Ramos (cell line): ENCODE data around the gene ATP8A2.

Source experiments
- in situ Hi-C: fragments of 300-500 bp; cut with MboI; formaldehyde crosslinking; loops from one replicate; pipeline ENCODE4 v1.14.3; 2022; ENCODE audit warnings: low sequenced_read_pairs; ENCODE audit not compliant: unreplicated experiment

Gene ATP8A2

GRCh38 chr13:25380082-25380481, 8.3 kb downstream of the ATP8A2 start:
- in situ Hi-C loops: no loop called here

- in situ Hi-C loops: no loop called here
These were observed 9.1 kb downstream of the ATP8A2 start for GRCh38 chr13:25380741-25381324.

GRCh38 chr13:25384758-25385410, 13.1 kb downstream of the ATP8A2 start:
- in situ Hi-C loops: no loop called here

- in situ Hi-C loops: no loop called here
These were observed 20.2 kb downstream of the ATP8A2 start for GRCh38 chr13:25391932-25392331.

DNA sequence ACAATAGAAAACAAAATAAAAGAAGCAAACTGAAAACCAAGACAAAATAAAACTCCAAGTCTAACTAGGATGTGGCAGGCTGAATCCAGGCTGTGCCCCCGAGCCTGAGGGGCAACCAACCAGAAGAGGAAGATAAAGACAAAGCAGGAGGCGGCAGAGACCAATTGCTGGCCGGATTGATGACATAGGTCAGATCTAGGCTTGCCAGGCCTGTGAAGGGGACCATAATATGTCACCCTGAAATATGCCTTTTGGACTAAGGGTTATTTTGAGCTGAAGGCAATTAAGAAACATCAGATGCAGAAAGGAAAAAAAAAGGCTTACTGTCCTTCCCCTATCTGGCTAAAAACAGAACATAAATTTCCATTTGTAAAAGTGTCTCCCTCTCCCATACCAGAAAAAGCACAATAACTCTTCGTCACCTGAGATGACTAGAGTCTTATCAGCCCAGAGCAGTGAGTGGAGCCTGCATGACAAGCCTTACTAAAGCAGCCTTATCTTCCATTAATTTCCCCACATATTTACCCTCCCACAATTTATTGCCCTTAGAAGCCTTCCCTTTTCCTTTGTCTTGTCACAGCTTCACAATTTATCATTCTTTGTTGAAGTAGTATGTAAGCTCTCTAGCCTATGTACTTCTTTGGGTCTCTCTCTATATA, 22.8 kb downstream of the ATP8A2 start:
- in situ Hi-C loops: no loop called here

DNA sequence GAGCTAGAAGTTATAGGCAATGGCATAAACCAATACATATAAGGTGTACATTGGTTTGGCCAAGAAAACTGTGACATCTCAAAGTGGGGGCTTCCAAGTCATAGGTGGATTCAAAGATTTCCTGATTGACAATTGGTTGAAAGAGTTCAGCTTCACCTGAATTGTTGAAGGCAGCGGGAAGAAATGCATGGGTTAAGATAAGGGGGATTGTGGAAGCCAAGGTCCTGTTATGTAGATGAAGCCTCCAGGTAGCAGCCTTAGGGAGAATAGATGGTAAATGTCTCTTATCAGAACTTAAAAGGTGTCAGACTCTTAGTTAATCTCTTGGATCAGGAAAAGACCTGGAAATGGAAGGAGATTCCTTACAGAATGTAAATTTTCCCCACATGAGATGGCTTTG, 26.0 kb downstream of the ATP8A2 start:
- in situ Hi-C loops: no loop called here

DNA sequence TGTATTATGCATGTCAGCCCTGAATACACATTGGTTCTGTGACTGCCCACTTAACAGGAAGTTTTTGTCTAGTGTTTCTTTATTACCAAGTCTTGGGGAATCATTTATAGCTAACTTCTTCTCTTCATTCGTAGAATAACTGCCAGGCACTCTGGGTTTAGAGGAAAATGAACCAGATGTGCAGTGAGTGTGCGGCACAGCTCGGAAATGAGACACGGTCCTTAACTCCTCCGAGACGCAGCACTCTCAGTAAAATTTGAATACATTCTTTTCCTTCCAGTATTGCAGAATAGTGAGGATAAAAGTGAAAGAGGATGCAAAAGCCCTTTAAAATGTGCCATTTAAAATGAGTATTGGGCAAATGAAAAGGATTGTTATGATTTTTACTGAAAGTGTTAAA, 29.2 kb downstream of the ATP8A2 start:
- in situ Hi-C loops: no loop called here

- in situ Hi-C loops: no loop called here
These were observed 30.2 kb downstream of the ATP8A2 start for GRCh38 chr13:25401958-25402357.

- in situ Hi-C loops: no loop called here
These were observed 34.6 kb downstream of the ATP8A2 start for GRCh38 chr13:25406377-25406776.

DNA sequence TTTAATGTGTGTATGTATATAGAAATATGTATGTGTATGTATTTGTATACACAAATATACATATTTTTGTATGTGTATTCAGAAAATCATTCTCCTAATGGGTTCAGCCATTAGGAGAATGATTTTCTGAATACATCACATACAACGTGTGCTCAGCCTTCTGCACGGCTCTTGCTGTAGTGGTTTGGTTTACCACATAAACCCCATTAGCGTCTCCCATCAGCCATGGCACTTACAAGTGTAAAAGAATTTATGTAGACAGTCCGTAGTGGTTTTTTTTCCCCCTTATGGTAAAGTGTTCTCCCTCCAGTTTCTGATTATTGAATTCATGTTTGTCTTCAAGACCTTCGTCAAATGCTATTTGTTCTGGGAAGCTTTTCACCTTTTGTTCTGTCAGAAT, 38.2 kb downstream of the ATP8A2 start:
- in situ Hi-C loops: no loop called here

- in situ Hi-C loops: no loop called here
These were observed 43.5 kb downstream of the ATP8A2 start for GRCh38 chr13:25415241-25415640.

GRCh38 chr13:25417535-25417934, 45.8 kb downstream of the ATP8A2 start:
- in situ Hi-C loops: no loop called here

- in situ Hi-C loops: no loop called here
These were observed 48.4 kb downstream of the ATP8A2 start for GRCh38 chr13:25420161-25420560.

DNA sequence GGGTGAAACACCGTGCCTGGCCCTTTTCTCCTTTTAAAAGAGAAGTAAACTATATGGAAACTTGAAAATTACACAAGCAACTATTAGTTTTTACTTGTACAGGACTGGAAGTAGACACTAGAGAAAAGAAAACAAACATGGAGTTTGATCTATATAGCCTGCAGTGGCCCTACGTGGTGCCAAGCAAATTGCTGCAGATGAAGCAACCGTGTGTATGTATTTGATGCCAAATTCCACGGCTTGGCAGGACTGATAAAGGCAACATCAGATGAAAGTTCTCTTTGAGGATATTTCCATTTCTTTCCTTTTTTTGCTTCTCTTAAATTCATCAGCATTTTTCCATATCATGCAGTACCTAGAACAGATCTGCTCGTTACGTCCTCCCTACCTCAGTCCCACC, 49.8 kb downstream of the ATP8A2 start:
- in situ Hi-C loops: no loop called here

DNA sequence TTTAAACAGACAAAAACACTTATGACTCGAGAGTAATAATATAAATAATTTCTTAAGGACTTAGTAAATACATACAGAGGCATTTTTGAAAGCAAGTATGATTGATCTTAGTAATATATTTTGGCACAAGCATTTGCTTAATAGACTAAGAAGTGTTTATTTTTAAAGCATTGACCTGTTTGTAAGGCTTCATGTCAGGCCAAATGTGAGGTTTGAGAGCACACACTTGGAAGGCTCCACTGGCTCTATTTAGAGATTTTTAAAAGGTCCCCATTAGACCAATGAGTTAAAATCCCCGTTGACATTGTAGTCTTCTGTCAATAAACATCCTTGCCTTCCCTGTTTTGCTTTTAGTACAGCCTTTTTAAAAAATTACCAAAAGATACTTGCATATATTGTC, 50.4 kb downstream of the ATP8A2 start:
- in situ Hi-C loops: no loop called here

DNA sequence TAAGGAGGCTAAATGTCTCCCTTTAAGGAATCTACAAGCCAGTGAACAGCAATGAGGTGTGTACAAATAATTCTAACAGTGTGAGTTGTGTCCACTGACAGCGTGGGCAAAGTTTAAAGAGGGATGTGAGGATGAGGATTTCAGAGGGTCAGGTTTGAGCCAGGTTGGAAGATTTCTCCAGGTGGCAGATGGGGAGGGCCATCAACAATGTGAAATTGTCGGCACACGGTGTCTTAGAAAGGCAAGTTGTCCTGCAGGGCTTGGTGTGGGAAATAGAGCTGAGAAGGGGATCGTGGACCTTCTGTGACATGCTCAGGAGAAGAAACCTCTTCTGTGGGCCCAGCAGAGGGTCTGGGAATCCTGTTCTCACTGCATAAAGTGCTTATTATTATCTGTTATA, 52.1 kb downstream of the ATP8A2 start:
- in situ Hi-C loops: no loop called here

GRCh38 chr13:25429466-25429865, 57.7 kb downstream of the ATP8A2 start:
- in situ Hi-C loops: no loop called here

DNA sequence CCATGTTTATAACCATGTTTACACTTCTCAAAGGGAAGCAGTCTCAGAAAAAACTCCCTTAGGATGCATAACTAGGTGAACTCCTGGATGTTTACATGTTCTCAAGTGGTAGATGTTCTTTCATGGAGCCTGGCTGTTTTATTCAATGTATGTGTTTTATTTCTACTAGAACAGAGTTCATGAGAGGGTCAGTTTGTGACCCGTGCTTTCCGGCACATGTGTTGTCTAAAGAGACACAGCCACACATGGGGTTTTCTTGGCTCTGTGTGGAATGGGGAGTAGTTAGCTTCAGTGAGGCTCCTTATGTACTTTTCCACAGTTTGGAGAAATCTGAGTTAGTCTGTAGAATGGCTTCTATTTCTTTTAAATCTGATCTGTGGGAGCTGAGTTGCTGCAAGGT, 60.9 kb downstream of the ATP8A2 start:
- in situ Hi-C loops: no loop called here

GRCh38 chr13:25440061-25440460, 68.3 kb downstream of the ATP8A2 start:
- in situ Hi-C loops: no loop called here

DNA sequence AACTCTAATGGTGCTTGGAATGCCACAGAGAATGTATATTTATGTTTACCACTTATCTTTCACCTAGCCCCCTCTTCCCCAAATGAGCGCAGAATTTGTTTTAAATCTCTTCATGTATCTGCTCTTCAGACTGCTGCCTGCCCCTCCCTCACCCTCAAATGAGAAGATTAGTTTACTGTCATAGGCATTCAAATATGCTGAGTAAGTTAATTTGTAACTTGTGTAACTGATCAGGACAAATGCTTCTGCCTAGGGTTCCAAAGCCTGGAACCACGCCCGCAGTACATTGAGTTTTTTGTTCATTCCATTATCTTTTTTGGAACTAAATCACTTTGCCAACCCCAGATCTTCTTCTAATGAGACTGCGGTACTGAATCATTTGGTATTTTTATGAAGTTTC, 74.5 kb downstream of the ATP8A2 start:
- in situ Hi-C loops: no loop called here

GRCh38 chr13:25447396-25447795, 75.6 kb downstream of the ATP8A2 start:
- in situ Hi-C loops: no loop called here

- in situ Hi-C loops: no loop called here
These were observed 82.1 kb downstream of the ATP8A2 start for GRCh38 chr13:25453850-25454365.
